Tongue (tissue), 2 donors: ENCODE results near the gene WNK2. TPM values are rescaled to one million over a fixed set of nuclear protein-coding genes. Genes with fewer than 3 reads are reported as not detected.

Source experiments
- DNase-seq: peaks from one replicate; pipeline ENCODE4 v3.0.0-alpha.2; 2015
- total RNA-seq: library from RNA; depleted of rRNA; stranded (reverse); fragments of >200 nt; gene quantifications from one replicate; pipeline ENCODE4 v1.2.3, GENCODE V29; 2014

The WNK2 gene
- total RNA-seq, 1 donor from 2014 or later: 31.2 TPM

GRCh38 chr9:93185266-93186214, 1.6 kb downstream of the WNK2 start:
- no peak for DNase-seq

- no peak for DNase-seq
These were observed 2.4 kb downstream of the WNK2 start for GRCh38 chr9:93186215-93186945.

- DNase-seq: no peak
These were observed 3.1 kb downstream of the WNK2 start for GRCh38 chr9:93187047-93187446.

- no peak for DNase-seq
These were observed 3.6 kb downstream of the WNK2 start for GRCh38 chr9:93187574-93187973.

GRCh38 chr9:93188426-93189368, 4.8 kb downstream of the WNK2 start:
- DNase-seq: no peak

GRCh38 chr9:93189369-93190132, 5.6 kb downstream of the WNK2 start:
- DNase-seq: no peak

- no peak for DNase-seq
These were observed 6.2 kb downstream of the WNK2 start for GRCh38 chr9:93190133-93190525.

- DNase-seq: no peak
These were observed 6.9 kb downstream of the WNK2 start for GRCh38 chr9:93190656-93191353.

GRCh38 chr9:93191354-93191660, 7.4 kb downstream of the WNK2 start:
- DNase-seq: no peak

GRCh38 chr9:93192721-93193387, 8.9 kb downstream of the WNK2 start:
- no peak for DNase-seq

GRCh38 chr9:93193388-93194220, 9.7 kb downstream of the WNK2 start:
- peak; percentile 72 for DNase-seq

GRCh38 chr9:93194221-93194625, 10.3 kb downstream of the WNK2 start:
- no peak for DNase-seq

- DNase-seq: peak; percentile 78
These were observed 10.7 kb downstream of the WNK2 start for GRCh38 chr9:93194641-93195040.

- no peak for DNase-seq
These were observed 12.4 kb downstream of the WNK2 start for GRCh38 chr9:93196096-93197055.

GRCh38 chr9:93197670-93198069, 13.7 kb downstream of the WNK2 start:
- DNase-seq: no peak

- DNase-seq: peak; percentile 64
These were observed 14.3 kb downstream of the WNK2 start for GRCh38 chr9:93198117-93198837.

- DNase-seq: no peak
These were observed 15.1 kb downstream of the WNK2 start for GRCh38 chr9:93198838-93199625.
